Measurements from ENCODE around the gene REPIN1. TPM values are rescaled to one million over a fixed set of nuclear protein-coding genes. Genes with fewer than 3 reads are reported as not detected.

REPIN1 gene
- total and polyA plus RNA-seq, 4 donors: 17.1 to 118 (median 55.1) TPM

DNA sequence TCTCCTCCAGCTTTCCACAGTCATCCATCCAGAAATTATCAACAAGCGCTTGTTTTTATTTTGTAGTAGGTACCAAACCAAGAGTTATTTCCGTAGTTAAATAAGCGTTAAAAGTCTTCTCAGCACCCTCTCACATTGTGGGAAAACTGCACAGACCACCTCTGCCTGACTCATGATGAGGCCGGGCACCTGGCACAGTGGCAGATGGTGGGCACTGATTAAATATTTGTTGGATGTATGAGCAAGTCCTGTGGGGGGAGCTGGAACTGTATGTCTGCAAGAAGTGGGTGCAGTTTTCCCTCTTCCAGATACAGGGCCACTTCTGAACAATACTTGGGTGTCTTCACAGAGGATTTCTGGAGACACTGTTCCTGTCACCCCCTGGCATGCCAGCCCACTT, 5.3 kb upstream of the REPIN1 start:
- no peak for DNase-seq (ENCODE audit: low spot score)
- H3K9me3 ChIP-seq (ENCODE audit: control insufficient read depth in 4 of 4, low read length in 3 of 4): no peaks in the 10 kb centered on the region
- H3K27me3 ChIP-seq (ENCODE audit: control insufficient read depth in 4 of 4, insufficient read depth in 4 of 4, low read length in 3 of 4): no peaks in the 10 kb centered on the region
- 93% methylated on average over 4 of the region's 4 CpGs for WGBS
- no peak overlapping the region for H3K9ac ChIP-seq (ENCODE audit: low read depth in 1 of 2, low read length in 2 of 2)
- no peaks in the 10 kb centered on the region for H3K36me3 ChIP-seq (ENCODE audit: control insufficient read depth in 4 of 4, insufficient read depth in 3 of 4, low read depth in 1 of 4, low read length in 3 of 4)
- peaks cover 0 to 12% (median 7%) of the 10 kb centered on the region in 4 donors for H3K4me1 ChIP-seq (ENCODE audit: control insufficient read depth in 4 of 4, insufficient read depth in 4 of 4, low read length in 3 of 4)
- H3K27ac ChIP-seq (ENCODE audit: low read depth in 1 of 2, low read length in 2 of 2): no peak overlapping the region
- H3K4me3 ChIP-seq (ENCODE audit: low read depth in 1 of 3, low read length in 3 of 3): no peak overlapping the region
- TF ChIP-seq FOXA2 (IDR thresholded peaks at IDR 0.05) (no peak), YY1 (IDR thresholded peaks at IDR 0.05) (no peak), HNF4G (IDR thresholded peaks at IDR 0.05) (no peak), RAD21 (IDR thresholded peaks at IDR 0.05) (no peak), MAX (IDR thresholded peaks at IDR 0.05) (no peak), ATF3 (IDR thresholded peaks at IDR 0.05) (no peak), ZBTB33 (IDR thresholded peaks at IDR 0.05) (no peak), EGR1 (IDR thresholded peaks at IDR 0.05; ENCODE audit: low read depth in 2 of 2) (no peak), NR2F2 (IDR thresholded peaks at IDR 0.05) (no peak), GABPA (IDR thresholded peaks at IDR 0.05 in 1 of 2, conservative IDR thresholded peaks at IDR 0.05 in 1 of 2) (no peak), SP1 (IDR thresholded peaks at IDR 0.05) (no peak), TAF1 (conservative IDR thresholded peaks at IDR 0.05) (no peak)
- TF ChIP-seq, protein P1, sequence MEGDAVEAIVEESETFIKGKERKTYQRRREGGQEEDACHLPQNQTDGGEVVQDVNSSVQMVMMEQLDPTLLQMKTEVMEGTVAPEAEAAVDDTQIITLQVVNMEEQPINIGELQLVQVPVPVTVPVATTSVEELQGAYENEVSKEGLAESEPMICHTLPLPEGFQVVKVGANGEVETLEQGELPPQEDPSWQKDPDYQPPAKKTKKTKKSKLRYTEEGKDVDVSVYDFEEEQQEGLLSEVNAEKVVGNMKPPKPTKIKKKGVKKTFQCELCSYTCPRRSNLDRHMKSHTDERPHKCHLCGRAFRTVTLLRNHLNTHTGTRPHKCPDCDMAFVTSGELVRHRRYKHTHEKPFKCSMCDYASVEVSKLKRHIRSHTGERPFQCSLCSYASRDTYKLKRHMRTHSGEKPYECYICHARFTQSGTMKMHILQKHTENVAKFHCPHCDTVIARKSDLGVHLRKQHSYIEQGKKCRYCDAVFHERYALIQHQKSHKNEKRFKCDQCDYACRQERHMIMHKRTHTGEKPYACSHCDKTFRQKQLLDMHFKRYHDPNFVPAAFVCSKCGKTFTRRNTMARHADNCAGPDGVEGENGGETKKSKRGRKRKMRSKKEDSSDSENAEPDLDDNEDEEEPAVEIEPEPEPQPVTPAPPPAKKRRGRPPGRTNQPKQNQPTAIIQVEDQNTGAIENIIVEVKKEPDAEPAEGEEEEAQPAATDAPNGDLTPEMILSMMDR (IDR thresholded peaks at IDR 0.05; ENCODE audit: low read depth, low read length, missing input control): no peak
- TF ChIP-seq, protein P2, sequence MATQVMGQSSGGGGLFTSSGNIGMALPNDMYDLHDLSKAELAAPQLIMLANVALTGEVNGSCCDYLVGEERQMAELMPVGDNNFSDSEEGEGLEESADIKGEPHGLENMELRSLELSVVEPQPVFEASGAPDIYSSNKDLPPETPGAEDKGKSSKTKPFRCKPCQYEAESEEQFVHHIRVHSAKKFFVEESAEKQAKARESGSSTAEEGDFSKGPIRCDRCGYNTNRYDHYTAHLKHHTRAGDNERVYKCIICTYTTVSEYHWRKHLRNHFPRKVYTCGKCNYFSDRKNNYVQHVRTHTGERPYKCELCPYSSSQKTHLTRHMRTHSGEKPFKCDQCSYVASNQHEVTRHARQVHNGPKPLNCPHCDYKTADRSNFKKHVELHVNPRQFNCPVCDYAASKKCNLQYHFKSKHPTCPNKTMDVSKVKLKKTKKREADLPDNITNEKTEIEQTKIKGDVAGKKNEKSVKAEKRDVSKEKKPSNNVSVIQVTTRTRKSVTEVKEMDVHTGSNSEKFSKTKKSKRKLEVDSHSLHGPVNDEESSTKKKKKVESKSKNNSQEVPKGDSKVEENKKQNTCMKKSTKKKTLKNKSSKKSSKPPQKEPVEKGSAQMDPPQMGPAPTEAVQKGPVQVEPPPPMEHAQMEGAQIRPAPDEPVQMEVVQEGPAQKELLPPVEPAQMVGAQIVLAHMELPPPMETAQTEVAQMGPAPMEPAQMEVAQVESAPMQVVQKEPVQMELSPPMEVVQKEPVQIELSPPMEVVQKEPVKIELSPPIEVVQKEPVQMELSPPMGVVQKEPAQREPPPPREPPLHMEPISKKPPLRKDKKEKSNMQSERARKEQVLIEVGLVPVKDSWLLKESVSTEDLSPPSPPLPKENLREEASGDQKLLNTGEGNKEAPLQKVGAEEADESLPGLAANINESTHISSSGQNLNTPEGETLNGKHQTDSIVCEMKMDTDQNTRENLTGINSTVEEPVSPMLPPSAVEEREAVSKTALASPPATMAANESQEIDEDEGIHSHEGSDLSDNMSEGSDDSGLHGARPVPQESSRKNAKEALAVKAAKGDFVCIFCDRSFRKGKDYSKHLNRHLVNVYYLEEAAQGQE (IDR thresholded peaks at IDR 0.05): no peak

GRCh38 chr7:150363872-150364271, 4.8 kb upstream of the REPIN1 start:
- Histone ChIP-seq H3K4me1 (ENCODE audit: control insufficient read depth in 4 of 4, insufficient read depth in 4 of 4, low read length in 3 of 4) (peaks cover 0 to 12% (median 7%) of the 10 kb centered on the region in 4 donors), H3K27me3 (ENCODE audit: control insufficient read depth in 4 of 4, insufficient read depth in 4 of 4, low read length in 3 of 4) (no peaks in the 10 kb centered on the region), H3K4me3 (ENCODE audit: low read depth in 1 of 3, low read length in 3 of 3) (no peak overlapping the region), H3K9me3 (ENCODE audit: control insufficient read depth in 4 of 4, low read length in 3 of 4) (no peaks in the 10 kb centered on the region), H3K27ac (ENCODE audit: low read depth in 1 of 2, low read length in 2 of 2) (no peak overlapping the region), H3K9ac (ENCODE audit: low read depth in 1 of 2, low read length in 2 of 2) (no peak overlapping the region), H3K36me3 (ENCODE audit: control insufficient read depth in 4 of 4, insufficient read depth in 3 of 4, low read depth in 1 of 4, low read length in 3 of 4) (no peaks in the 10 kb centered on the region)
- 86% methylated on average over 5 of the region's 5 CpGs for WGBS
- DNase-seq (ENCODE audit: low spot score): no peak
- TF ChIP-seq, protein P1 (IDR thresholded peaks at IDR 0.05; ENCODE audit: low read depth, low read length, missing input control): no peak
- TF ChIP-seq FOXA2 (IDR thresholded peaks at IDR 0.05) (no peak), RAD21 (IDR thresholded peaks at IDR 0.05) (no peak), EGR1 (IDR thresholded peaks at IDR 0.05; ENCODE audit: low read depth in 2 of 2) (no peak), FOXA1 (IDR thresholded peaks at IDR 0.05) (no peak), NR2F2 (IDR thresholded peaks at IDR 0.05) (no peak), ATF3 (IDR thresholded peaks at IDR 0.05) (no peak), ZBTB33 (IDR thresholded peaks at IDR 0.05) (no peak)
